Measurements from ENCODE around the gene RFX4. TPM values are rescaled to one million over a fixed set of nuclear protein-coding genes. Genes with fewer than 3 reads are reported as not detected.

Gene RFX4
- total and polyA plus RNA-seq, 7 experiments from 2014 or later: not detected

- Mint-ChIP-seq H3K36me3 (no peaks in the 10 kb centered on the region), H3K9me3 (peaks cover 0 to 2% (median 0%) of the 10 kb centered on the region in 11 donors), H3K27me3 (peaks cover 4 to 15% (median 13%) of the 10 kb centered on the region in 5 donors), H3K4me3 (no peak overlapping the region), H3K27ac (no peak overlapping the region), H3K4me1 (peaks cover 0 to 2% (median 0%) of the 10 kb centered on the region in 7 donors)
- Histone ChIP-seq H3K9me3 (ENCODE audit: control insufficient read depth in 2 of 3, low read length in 3 of 3) (no peaks in the 10 kb centered on the region), H3K27me3 (ENCODE audit: control insufficient read depth in 2 of 2, insufficient read depth in 2 of 2, low read length in 2 of 2) (no peaks in the 10 kb centered on the region), H3K4me1 (ENCODE audit: control insufficient read depth in 2 of 2, insufficient read depth in 2 of 2, low read length in 2 of 2) (no peaks in the 10 kb centered on the region), H3K27ac (ENCODE audit: low read depth, low read length) (no peak overlapping the region), H3K4me3 (ENCODE audit: low read length) (no peak overlapping the region), H3K36me3 (ENCODE audit: control insufficient read depth in 2 of 3, insufficient read depth in 3 of 3, low read length in 3 of 3) (no peaks in the 10 kb centered on the region)
- ChIA-PET POLR2A (interaction anchor here (0.7 kb wide), 1 partner anchor 1086 kb away, joined by 3 read pairs; no protein-coding TSS in a partner anchor), CTCF (no interaction called here)
- no peak for DNase-seq
- intact Hi-C loops (cut with micrococcal nuclease): no loop called here
- no peak for ATAC-seq
Observed at GRCh38 chr12:106645465-106646330, 62.9 kb downstream of the RFX4 start.

- ChIA-PET POLR2A (interaction anchor here (0.7 kb wide), 1 partner anchor 1086 kb away, joined by 3 read pairs; no protein-coding TSS in a partner anchor), CTCF (no interaction called here)
- H3K4me1 Mint-ChIP-seq: peaks cover 0 to 2% (median 0%) of the 10 kb centered on the region in 7 donors
- H3K4me3 Mint-ChIP-seq: no peak overlapping the region
- Histone ChIP-seq H3K4me1 (ENCODE audit: control insufficient read depth in 2 of 2, insufficient read depth in 2 of 2, low read length in 2 of 2) (no peaks in the 10 kb centered on the region), H3K27ac (ENCODE audit: low read depth, low read length) (no peak overlapping the region), H3K36me3 (ENCODE audit: control insufficient read depth in 2 of 3, insufficient read depth in 3 of 3, low read length in 3 of 3) (no peaks in the 10 kb centered on the region), H3K4me3 (ENCODE audit: low read length) (no peak overlapping the region), H3K27me3 (ENCODE audit: control insufficient read depth in 2 of 2, insufficient read depth in 2 of 2, low read length in 2 of 2) (no peaks in the 10 kb centered on the region), H3K9me3 (ENCODE audit: control insufficient read depth in 2 of 3, low read length in 3 of 3) (no peaks in the 10 kb centered on the region)
- intact Hi-C loops (cut with micrococcal nuclease): no loop called here
- ATAC-seq: no peak
- no peak for DNase-seq
- no peaks in the 10 kb centered on the region for H3K36me3 Mint-ChIP-seq
- peaks cover 0 to 2% (median 0%) of the 10 kb centered on the region in 11 donors for H3K9me3 Mint-ChIP-seq
- peaks cover 1 to 18% (median 10%) of the 10 kb centered on the region in 5 donors for H3K27me3 Mint-ChIP-seq
- no peak overlapping the region for H3K27ac Mint-ChIP-seq
Observed at GRCh38 chr12:106646472-106646871, 63.7 kb downstream of the RFX4 start.

GRCh38 chr12:106647793-106648514 is 65.2 kb downstream of the RFX4 start:
- CTCF ChIA-PET: no interaction called here
- POLR2A ChIA-PET: no interaction called here
- Histone ChIP-seq H3K36me3 (ENCODE audit: control insufficient read depth in 2 of 3, insufficient read depth in 3 of 3, low read length in 3 of 3) (no peaks in the 10 kb centered on the region), H3K4me1 (ENCODE audit: control insufficient read depth in 2 of 2, insufficient read depth in 2 of 2, low read length in 2 of 2) (no peaks in the 10 kb centered on the region), H3K27me3 (ENCODE audit: control insufficient read depth in 2 of 2, insufficient read depth in 2 of 2, low read length in 2 of 2) (no peaks in the 10 kb centered on the region), H3K4me3 (ENCODE audit: low read length) (no peak overlapping the region), H3K9me3 (ENCODE audit: control insufficient read depth in 2 of 3, low read length in 3 of 3) (no peaks in the 10 kb centered on the region), H3K27ac (ENCODE audit: low read depth, low read length) (no peak overlapping the region)
- Mint-ChIP-seq H3K27ac (no peak overlapping the region), H3K27me3 (peaks cover 0 to 14% (median 8%) of the 10 kb centered on the region in 5 donors), H3K4me1 (peaks cover 0 to 2% (median 0%) of the 10 kb centered on the region in 7 donors), H3K4me3 (no peak overlapping the region), H3K9me3 (no peaks in the 10 kb centered on the region), H3K36me3 (no peaks in the 10 kb centered on the region)
- intact Hi-C loops (cut with micrococcal nuclease): no loop called here
- ATAC-seq: no peak
- no peak for DNase-seq

- H3K27ac Mint-ChIP-seq: no peak overlapping the region
- H3K27me3 ChIP-seq (ENCODE audit: control insufficient read depth in 2 of 2, insufficient read depth in 2 of 2, low read length in 2 of 2): no peaks in the 10 kb centered on the region
- H3K27ac ChIP-seq (ENCODE audit: low read depth, low read length): no peak overlapping the region
- no peaks in the 10 kb centered on the region for H3K4me1 ChIP-seq (ENCODE audit: control insufficient read depth in 2 of 2, insufficient read depth in 2 of 2, low read length in 2 of 2)
- no peaks in the 10 kb centered on the region for H3K36me3 ChIP-seq (ENCODE audit: control insufficient read depth in 2 of 3, insufficient read depth in 3 of 3, low read length in 3 of 3)
- peaks cover 0 to 14% (median 5%) of the 10 kb centered on the region in 5 donors for H3K27me3 Mint-ChIP-seq
- H3K4me3 ChIP-seq (ENCODE audit: low read length): no peak overlapping the region
- CTCF ChIA-PET: no interaction called here
- peaks cover 0 to 2% (median 0%) of the 10 kb centered on the region in 7 donors for H3K4me1 Mint-ChIP-seq
- no peaks in the 10 kb centered on the region for H3K9me3 Mint-ChIP-seq
- ATAC-seq (no peak), DNase-seq (no peak)
- intact Hi-C loops (cut with micrococcal nuclease): no loop called here
- POLR2A ChIA-PET: no interaction called here
- H3K36me3 Mint-ChIP-seq: no peaks in the 10 kb centered on the region
- H3K9me3 ChIP-seq (ENCODE audit: control insufficient read depth in 2 of 3, low read length in 3 of 3): no peaks in the 10 kb centered on the region
- no peak overlapping the region for H3K4me3 Mint-ChIP-seq
Observed at GRCh38 chr12:106648736-106649135, 65.9 kb downstream of the RFX4 start.

- intact Hi-C loops (cut with micrococcal nuclease): no loop called here
- POLR2A ChIA-PET: no interaction called here
- CTCF ChIA-PET: no interaction called here
- Mint-ChIP-seq H3K4me1 (peaks cover 0 to 2% (median 0%) of the 10 kb centered on the region in 7 donors), H3K4me3 (no peak overlapping the region), H3K9me3 (no peaks in the 10 kb centered on the region), H3K36me3 (no peaks in the 10 kb centered on the region), H3K27me3 (peaks cover 1 to 15% (median 5%) of the 10 kb centered on the region in 5 donors), H3K27ac (no peak overlapping the region)
- ATAC-seq (no peak), DNase-seq (no peak)
- no peaks in the 10 kb centered on the region for H3K27me3 ChIP-seq (ENCODE audit: control insufficient read depth in 2 of 2, insufficient read depth in 2 of 2, low read length in 2 of 2)
- no peak overlapping the region for H3K27ac ChIP-seq (ENCODE audit: low read depth, low read length)
- no peaks in the 10 kb centered on the region for H3K9me3 ChIP-seq (ENCODE audit: control insufficient read depth in 2 of 3, low read length in 3 of 3)
- H3K4me3 ChIP-seq (ENCODE audit: low read length): no peak overlapping the region
- no peaks in the 10 kb centered on the region for H3K36me3 ChIP-seq (ENCODE audit: control insufficient read depth in 2 of 3, insufficient read depth in 3 of 3, low read length in 3 of 3)
- H3K4me1 ChIP-seq (ENCODE audit: control insufficient read depth in 2 of 2, insufficient read depth in 2 of 2, low read length in 2 of 2): no peaks in the 10 kb centered on the region
Observed at GRCh38 chr12:106651552-106651951, 68.7 kb downstream of the RFX4 start.

GRCh38 chr12:106652510-106653015 is 69.8 kb downstream of the RFX4 start:
- no peaks in the 10 kb centered on the region for H3K36me3 Mint-ChIP-seq
- Histone ChIP-seq H3K4me3 (ENCODE audit: low read length) (no peak overlapping the region), H3K27ac (ENCODE audit: low read depth, low read length) (no peak overlapping the region), H3K27me3 (ENCODE audit: control insufficient read depth in 2 of 2, insufficient read depth in 2 of 2, low read length in 2 of 2) (no peaks in the 10 kb centered on the region), H3K9me3 (ENCODE audit: control insufficient read depth in 2 of 3, low read length in 3 of 3) (no peaks in the 10 kb centered on the region), H3K36me3 (ENCODE audit: control insufficient read depth in 2 of 3, insufficient read depth in 3 of 3, low read length in 3 of 3) (no peaks in the 10 kb centered on the region), H3K4me1 (ENCODE audit: control insufficient read depth in 2 of 2, insufficient read depth in 2 of 2, low read length in 2 of 2) (no peaks in the 10 kb centered on the region)
- H3K27ac Mint-ChIP-seq: no peak overlapping the region
- DNase-seq: no peak
- no peaks in the 10 kb centered on the region for H3K9me3 Mint-ChIP-seq
- peaks cover 0 to 2% (median 0%) of the 10 kb centered on the region in 7 donors for H3K4me1 Mint-ChIP-seq
- ATAC-seq: no peak
- H3K4me3 Mint-ChIP-seq: no peak overlapping the region
- ChIA-PET POLR2A (no interaction called here), CTCF (no interaction called here)
- H3K27me3 Mint-ChIP-seq: peaks cover 5 to 20% (median 11%) of the 10 kb centered on the region in 5 donors
- intact Hi-C loops (cut with micrococcal nuclease): no loop called here
